ENCODE results near the gene CALML5. TPM values are rescaled to one million over a fixed set of nuclear protein-coding genes. Genes with fewer than 3 reads are reported as not detected.

The CALML5 gene
- total RNA-seq, 1 experiment from 2014 or later = not detected

DNA sequence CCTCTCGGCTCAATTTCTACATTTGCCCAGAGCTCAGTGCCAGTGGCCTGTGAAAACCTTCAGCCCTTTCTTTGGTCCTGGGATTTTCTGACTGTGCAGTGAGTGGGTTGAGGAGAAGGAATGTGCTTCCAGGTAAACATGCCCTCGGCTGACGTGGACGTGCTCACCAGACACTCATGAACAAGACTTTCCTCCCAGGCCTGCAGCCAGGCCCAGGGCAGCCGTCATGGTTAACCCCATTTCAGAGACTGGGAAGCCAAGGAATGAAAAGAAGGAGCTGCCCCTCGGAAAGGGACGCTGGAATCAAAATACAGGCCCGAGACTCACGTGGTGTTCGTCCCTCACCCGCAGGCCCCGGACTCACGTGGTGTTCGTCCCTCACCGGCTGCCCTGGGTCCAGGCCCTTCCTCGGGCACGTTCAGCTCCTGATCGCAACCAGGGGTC lies 8.8 kb upstream of the CALML5 start:
- Histone ChIP-seq H3K9me3 (ENCODE audit: control insufficient read depth, insufficient read depth, low read depth, low read length) (no peaks in the 10 kb centered on the region), H3K27me3 (ENCODE audit: control insufficient read depth, insufficient read depth, low read length) (no peaks in the 10 kb centered on the region), H3K36me3 (ENCODE audit: control insufficient read depth, insufficient read depth, low read length) (no peaks in the 10 kb centered on the region), H3K27ac (ENCODE audit: low read length) (no peak overlapping the region), H3K4me3 (ENCODE audit: low read depth in 2 of 2, low read length in 2 of 2) (no peak overlapping the region), H3K4me1 (ENCODE audit: control insufficient read depth, insufficient read depth, low read length) (no peaks in the 10 kb centered on the region)
- ChIA-PET POLR2A (no interaction called here), CTCF (no interaction called here)
- DNase-seq (ENCODE audit: low read depth, low spot score) = no peak
- ATAC-seq = no peak
- TF ChIP-seq POLR2AphosphoS5 (IDR thresholded peaks at IDR 0.05; ENCODE audit: low read depth, low read length) (no peak), TCF7L2 (IDR thresholded peaks at IDR 0.05; ENCODE audit: low read depth, low read length) (no peak), SIN3A (IDR thresholded peaks at IDR 0.05; ENCODE audit: borderline replicate concordance, insufficient read depth, low read depth, low read length) (no peak)
- TF ChIP-seq, protein P1, sequence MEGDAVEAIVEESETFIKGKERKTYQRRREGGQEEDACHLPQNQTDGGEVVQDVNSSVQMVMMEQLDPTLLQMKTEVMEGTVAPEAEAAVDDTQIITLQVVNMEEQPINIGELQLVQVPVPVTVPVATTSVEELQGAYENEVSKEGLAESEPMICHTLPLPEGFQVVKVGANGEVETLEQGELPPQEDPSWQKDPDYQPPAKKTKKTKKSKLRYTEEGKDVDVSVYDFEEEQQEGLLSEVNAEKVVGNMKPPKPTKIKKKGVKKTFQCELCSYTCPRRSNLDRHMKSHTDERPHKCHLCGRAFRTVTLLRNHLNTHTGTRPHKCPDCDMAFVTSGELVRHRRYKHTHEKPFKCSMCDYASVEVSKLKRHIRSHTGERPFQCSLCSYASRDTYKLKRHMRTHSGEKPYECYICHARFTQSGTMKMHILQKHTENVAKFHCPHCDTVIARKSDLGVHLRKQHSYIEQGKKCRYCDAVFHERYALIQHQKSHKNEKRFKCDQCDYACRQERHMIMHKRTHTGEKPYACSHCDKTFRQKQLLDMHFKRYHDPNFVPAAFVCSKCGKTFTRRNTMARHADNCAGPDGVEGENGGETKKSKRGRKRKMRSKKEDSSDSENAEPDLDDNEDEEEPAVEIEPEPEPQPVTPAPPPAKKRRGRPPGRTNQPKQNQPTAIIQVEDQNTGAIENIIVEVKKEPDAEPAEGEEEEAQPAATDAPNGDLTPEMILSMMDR (IDR thresholded peaks at IDR 0.05) = no peak
- TF ChIP-seq, protein P2, sequence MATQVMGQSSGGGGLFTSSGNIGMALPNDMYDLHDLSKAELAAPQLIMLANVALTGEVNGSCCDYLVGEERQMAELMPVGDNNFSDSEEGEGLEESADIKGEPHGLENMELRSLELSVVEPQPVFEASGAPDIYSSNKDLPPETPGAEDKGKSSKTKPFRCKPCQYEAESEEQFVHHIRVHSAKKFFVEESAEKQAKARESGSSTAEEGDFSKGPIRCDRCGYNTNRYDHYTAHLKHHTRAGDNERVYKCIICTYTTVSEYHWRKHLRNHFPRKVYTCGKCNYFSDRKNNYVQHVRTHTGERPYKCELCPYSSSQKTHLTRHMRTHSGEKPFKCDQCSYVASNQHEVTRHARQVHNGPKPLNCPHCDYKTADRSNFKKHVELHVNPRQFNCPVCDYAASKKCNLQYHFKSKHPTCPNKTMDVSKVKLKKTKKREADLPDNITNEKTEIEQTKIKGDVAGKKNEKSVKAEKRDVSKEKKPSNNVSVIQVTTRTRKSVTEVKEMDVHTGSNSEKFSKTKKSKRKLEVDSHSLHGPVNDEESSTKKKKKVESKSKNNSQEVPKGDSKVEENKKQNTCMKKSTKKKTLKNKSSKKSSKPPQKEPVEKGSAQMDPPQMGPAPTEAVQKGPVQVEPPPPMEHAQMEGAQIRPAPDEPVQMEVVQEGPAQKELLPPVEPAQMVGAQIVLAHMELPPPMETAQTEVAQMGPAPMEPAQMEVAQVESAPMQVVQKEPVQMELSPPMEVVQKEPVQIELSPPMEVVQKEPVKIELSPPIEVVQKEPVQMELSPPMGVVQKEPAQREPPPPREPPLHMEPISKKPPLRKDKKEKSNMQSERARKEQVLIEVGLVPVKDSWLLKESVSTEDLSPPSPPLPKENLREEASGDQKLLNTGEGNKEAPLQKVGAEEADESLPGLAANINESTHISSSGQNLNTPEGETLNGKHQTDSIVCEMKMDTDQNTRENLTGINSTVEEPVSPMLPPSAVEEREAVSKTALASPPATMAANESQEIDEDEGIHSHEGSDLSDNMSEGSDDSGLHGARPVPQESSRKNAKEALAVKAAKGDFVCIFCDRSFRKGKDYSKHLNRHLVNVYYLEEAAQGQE (IDR thresholded peaks at IDR 0.05; ENCODE audit: insufficient read depth in 1 of 2, low read depth in 2 of 2, low read length in 1 of 2) = no peak
- no TSS peak for BruUV-seq (replicated peaks)
- intact Hi-C loops (cut with micrococcal nuclease; ENCODE audit: unreplicated experiment) = no loop called here
- in situ Hi-C loops (cut with HindIII; ENCODE audit: low pct_unique_long_range_greater_than_20kb, low sequenced_read_pairs) = no loop called here

DNA sequence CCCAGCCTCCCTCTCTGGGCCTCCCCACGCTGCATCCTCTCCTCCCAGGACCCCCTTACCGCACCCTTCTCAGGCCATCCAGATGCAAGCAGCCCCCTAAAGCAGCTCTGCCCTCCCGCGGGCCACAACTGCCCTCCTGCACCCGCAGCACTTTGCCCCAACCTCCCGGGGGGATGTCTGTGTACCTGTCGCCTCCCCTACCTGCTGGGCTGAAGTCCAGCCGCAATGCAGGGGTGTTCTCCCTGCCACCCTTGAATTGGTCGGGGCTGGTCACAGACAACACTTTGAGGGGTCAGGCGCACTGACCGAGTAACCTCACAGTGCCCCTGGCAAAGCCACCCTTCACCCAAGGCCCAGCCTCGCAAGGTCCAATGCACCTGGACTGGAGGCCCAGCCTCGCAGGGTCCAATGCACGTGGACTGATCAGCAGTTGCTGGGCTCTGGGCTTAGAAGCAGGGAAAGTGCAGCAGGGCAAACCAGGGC lies 8.3 kb upstream of the CALML5 start:
- Histone ChIP-seq H3K27ac (ENCODE audit: low read length) (no peak overlapping the region), H3K4me1 (ENCODE audit: control insufficient read depth, insufficient read depth, low read length) (no peaks in the 10 kb centered on the region), H3K27me3 (ENCODE audit: control insufficient read depth, insufficient read depth, low read length) (no peaks in the 10 kb centered on the region), H3K4me3 (ENCODE audit: low read depth in 2 of 2, low read length in 2 of 2) (no peak overlapping the region), H3K9me3 (ENCODE audit: control insufficient read depth, insufficient read depth, low read depth, low read length) (no peaks in the 10 kb centered on the region), H3K36me3 (ENCODE audit: control insufficient read depth, insufficient read depth, low read length) (no peaks in the 10 kb centered on the region)
- CTCF ChIA-PET = no interaction called here
- TF ChIP-seq TCF7L2 (IDR thresholded peaks at IDR 0.05; ENCODE audit: low read depth, low read length) = no peak
- TF ChIP-seq SIN3A (IDR thresholded peaks at IDR 0.05; ENCODE audit: borderline replicate concordance, insufficient read depth, low read depth, low read length) = no peak
- no peak for TF ChIP-seq POLR2AphosphoS5 (IDR thresholded peaks at IDR 0.05; ENCODE audit: low read depth, low read length)
- TF ChIP-seq, protein P1 (IDR thresholded peaks at IDR 0.05) = no peak
- TF ChIP-seq, protein P2 (IDR thresholded peaks at IDR 0.05; ENCODE audit: insufficient read depth in 1 of 2, low read depth in 2 of 2, low read length in 1 of 2) = no peak
- POLR2A ChIA-PET = no interaction called here
- intact Hi-C loops (cut with micrococcal nuclease; ENCODE audit: unreplicated experiment) (no loop called here), in situ Hi-C loops (cut with HindIII; ENCODE audit: low pct_unique_long_range_greater_than_20kb, low sequenced_read_pairs) (no loop called here)
- ATAC-seq (no peak), DNase-seq (ENCODE audit: low read depth, low spot score) (no peak)
- no TSS peak for BruUV-seq (replicated peaks)
